Activated naive CD4-positive, alpha-beta T cell treated with anti-CD3 and anti-CD28 coated beads, Interleukin-2, amount 50 U/mL, for 16 hours (primary cell): Measurements from ENCODE around the gene ROR2.
A peak's percentile ranks its signal among the peaks of the same experiment; 100 is the strongest.

ENCODE experiments used
- DNase-seq: peaks from one replicate; pipeline ENCODE4 v3.0.0-alpha.2; 2020

Gene ROR2

DNA sequence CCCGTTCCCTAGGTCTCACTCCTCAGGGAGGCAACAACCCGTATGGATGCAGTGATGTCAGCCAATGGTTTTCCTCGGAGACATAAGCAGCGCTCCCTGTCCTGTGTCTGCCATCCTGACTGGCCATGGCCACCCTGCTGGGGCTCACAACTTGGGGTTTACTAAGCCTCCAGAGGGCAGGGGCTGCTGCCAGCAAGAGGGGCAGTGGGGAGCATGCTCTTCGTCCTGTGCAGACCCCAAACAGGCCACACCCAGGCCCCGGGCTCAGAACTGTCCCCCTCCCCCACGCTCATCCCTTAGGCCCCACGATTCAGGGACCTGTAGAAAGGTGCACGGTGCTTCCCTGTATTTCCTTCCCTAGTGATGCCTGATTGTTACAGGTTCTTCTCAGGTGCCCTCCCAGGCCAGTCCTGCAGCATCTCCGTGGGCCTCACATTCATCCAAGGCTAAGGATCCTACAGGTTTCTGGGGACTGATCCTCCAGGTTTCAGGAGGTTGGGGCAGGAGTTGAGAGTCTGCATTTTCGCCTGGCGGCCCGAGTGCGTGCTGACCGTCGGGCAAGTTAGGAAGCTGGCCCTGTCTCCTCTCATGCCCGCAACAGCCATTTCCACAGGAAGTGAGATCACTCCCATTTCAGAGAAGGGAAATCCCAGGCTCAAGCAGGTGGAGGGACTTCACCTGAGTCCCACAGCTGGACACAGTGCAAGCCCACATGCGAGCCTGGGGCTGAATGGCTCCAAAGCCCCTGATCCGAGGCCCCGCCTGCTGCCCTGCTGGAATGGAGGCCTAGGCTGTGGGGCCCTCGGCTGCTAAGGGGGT lies 217.6 kb downstream of the ROR2 start:
- DNase-seq = no peak

DNA sequence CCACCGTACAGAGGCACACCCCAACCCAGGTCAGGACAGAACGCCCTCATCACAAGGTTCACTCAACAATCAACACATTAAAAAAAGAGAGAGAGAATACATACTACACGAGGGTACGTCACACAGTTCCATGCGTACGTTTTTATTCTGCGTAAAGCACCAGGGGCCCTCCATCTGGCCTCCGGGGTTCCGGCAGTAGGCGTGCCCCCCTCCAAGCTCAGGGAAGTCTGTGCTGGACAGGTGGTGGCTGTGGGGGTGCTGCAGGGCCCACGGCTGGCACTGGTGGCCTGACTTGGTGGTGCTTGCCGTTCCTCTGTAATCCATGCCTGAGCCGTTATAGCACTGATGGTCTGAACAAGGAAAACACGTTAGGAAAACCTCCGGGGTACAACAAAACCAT lies 219.2 kb downstream of the ROR2 start:
- DNase-seq = no peak

DNA sequence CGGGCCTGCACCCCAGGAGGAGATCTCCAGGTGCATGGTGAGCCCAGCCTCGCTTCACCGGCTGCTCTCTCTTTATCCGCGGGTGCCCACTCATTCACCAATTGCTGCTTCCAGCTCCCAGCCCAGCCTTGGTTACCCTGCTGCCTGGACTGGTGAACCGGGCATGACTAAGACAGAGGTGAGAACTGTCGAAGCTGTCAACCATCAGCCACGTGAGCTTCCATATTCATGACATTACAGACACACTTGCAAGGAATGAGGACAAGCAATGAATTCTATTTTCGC lies 220.5 kb downstream of the ROR2 start:
- DNase-seq = no peak

DNA sequence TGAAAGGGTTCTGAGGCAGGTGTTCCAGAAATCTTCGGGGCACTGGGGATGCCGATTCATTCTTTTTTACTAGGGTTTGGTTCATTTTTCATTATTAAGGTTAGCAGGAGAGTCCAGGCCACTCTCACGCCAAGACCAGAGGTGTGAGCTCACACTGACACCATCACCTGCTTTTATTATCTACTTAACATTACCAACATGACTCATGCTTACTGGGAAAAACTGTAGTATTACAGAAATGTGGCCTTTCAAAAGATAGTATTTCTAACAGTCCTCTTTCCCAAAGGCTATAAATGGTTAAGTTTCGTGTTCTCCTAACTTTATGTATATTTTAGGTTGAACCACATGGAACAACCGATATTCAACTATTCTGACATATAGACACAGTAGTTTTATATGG lies 222.1 kb downstream of the ROR2 start:
- no peak for DNase-seq

DNA sequence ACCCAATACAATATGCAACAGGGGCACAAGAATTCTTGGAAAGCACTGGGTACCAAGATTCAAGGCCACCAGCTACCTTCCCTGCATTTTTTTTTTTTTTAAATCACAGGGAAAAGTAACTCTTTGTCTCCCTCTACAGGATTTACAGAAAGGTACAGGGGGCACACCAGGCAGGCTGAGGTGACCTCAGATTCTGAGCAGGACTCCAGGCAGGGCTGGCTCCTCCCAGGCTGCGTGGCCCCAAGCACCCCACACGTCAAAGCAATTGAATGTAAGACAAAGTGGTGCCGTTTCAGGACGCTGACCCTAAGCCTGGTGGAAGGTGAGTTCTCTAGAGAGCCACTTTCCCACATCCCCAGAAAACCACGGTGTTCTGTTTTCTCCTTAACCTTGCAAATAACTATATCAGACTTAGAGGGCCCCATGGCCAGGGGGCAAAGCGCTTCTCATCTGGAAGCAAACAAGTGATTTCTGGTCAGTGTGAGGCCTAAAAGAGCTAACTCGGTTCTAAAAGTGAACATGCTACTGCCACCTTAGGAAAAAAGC lies 222.6 kb downstream of the ROR2 start:
- DNase-seq = no peak

DNA sequence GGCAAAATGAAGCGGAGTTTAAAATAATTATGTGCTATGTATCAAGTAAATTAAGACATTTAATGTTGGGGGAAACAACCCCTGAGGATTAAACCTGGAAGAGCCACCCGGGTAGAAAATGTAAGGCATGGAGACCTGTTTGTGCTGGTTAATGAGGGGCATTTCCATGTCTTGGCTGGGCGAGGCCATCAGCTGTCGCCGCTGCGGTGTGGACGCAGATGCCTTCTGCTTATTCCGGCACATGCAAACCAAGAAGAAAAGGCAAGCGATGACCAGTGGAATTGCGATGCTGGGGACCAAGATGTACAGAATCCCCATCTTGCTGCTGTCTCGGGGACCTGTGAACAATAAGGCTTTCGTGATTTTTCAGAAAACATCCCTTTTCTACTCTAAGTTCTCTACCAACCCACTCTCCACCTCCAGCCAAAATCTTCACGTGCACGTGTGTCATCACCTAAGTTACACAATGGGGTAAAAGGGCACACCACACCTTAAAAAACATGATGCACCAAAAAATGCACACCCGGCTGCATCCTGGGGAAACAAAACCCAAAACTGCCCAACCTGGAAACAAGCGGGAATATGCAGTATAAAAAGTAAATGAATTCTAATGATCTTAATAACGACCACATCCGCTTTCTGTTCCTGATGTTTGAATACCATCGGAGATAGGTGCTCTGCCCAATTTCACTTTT lies 223.5 kb downstream of the ROR2 start:
- no peak for DNase-seq

DNA sequence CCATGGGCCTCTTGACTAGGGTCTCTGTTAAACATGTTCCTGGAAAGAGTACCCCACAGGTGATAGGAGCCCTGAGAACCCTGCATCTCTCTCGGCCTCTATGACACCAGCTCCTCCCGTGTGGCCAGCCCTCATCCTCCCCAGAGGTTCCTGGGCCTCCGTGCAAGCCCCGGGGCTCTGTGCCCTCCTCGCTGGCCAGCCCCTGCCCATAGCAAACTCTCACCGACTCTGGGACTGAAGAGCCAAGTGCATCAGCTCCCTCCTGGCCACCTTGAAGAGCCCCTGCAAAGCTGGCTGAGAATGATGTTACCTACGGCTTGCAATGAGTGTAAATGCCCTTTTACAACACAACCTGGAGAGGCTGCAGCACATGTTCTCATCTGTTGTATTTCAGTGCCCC lies 224.4 kb downstream of the ROR2 start:
- no peak for DNase-seq

DNA sequence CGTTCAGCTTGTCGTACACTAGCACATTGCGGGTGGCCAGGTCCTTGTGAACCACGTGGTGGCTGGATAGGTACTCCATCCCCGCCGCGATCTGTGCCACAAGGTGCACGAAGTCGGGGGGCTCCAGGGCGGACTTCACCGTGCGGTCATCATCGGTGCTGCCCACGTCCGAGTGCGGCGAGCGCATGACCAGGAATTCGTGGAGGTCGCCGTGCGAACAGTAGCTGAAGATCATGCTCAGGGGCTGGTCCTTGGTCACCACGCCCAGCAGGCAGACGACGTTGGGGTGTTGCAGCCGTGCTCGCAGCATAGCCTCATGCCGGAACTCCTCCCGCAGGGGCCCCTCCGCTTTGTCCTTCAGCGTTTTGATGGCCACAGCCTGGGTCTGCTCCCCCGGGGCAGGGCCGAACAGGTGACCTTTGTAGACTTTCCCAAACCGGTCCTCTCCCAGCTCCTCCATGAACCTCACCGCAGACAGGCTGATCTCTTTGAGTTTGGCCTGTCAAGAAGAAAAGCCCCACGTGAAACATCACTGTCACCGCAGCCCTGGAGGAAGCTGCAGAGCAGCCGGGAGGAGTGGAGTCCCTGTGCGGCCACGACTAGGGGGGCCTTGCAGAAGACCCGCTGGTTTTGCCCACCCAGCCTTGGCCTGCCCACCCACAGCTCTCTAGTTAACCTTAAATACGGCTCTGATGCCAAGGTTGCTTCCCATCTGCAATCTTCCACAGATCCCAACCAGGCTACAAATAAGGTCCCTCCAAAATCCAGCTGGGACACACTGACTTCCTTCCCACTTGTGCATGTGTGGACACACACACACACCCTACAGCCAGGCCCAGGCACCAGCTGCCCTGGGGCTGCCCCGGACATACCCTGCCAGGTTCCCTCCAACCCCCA lies 225.2 kb downstream of the ROR2 start:
- no peak for DNase-seq

DNA sequence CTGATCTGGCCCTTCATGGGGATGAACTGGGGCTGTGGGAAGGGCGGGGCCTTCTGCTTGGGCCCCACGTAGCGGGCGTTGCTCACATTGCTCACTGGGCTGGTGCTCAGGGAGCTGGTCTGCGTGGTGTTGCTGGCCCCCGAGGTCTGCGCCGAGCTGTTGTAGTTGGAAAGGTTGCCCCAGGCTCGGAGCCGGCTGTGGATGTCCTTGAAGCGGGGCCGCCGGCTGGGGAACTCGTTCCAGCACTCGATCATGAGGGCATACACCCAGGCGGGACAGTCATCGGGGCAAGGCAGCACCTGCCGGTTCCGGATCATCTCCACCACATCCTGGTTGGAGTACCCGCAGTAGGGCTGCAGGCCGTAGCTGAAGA lies 226.0 kb downstream of the ROR2 start:
- DNase-seq = no peak

DNA sequence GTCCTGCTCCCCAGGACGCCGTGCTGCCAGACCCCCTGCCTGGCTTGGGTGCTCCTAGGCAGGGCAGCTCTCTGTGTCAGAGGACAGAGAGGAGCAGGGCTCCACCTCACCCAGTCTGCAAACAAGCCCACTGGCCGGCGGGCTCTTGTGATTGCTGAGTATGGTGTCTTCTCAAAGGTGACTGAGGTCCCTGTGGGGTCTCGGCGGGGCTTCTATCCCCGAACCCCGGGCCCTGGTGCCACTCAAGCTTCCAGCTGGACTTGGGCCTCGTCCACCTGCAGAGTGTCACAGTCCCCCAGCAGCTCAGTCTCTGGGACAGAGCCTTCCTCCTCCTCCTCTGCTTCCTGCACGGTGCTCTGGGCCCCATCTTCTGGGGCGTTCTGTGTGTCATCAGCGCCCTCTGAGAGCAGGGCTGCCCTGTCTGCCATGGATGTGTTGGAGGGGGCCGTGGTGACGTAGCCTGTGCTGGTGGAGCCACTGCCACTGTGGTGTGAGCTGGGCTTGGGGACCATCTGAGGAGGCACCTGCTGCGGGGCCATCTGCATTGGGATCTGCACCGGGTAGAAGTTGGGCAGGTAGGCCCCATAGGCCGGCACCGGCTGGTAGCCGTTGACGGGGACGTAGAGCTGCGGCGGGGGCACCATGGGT lies 226.5 kb downstream of the ROR2 start:
- no peak for DNase-seq

DNA sequence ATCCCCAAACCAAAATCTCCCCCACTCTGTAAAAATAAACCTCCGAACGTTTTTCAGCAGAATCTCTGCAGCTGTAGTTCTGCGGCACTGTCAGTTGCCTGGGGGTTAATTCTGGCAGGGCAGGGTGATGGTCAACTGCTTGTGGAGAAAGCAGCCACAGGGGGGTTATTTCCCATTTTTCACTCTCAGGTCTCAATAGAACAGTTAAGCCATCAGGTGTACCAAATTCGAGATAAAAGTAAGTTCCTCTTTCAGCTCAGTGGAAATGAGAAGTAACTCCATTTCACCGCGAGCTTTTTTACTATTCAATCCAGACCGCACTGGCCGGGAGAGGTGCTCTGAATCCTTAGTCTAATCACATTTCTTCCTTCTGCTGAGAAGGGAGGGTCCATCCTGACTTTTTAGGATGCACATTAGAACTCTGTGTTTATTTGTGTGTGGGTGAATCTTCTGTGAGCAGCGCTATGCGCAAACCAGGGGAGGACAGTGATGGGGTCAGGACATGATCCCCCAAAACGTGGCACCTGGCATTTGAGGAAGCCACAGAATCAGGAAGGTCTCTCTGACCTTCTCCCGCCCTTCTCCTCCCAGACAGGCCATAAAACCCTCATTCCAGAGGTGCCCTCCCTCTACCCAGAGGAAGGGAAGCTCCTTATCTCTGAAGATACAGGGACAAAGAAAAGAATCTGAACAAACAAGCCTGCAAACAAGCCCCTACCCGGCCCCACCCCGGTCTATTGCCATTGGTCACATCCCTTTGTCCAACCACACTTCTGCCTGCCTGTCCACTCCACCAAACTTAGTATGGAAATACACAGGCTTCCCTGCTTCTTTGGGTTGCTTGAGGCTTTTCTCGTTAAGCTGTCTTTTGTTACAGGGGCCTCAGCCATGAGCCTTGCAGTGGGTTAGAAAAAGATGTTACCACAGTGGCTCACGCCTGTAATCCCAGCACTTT lies 229.0 kb downstream of the ROR2 start:
- no peak for DNase-seq

DNA sequence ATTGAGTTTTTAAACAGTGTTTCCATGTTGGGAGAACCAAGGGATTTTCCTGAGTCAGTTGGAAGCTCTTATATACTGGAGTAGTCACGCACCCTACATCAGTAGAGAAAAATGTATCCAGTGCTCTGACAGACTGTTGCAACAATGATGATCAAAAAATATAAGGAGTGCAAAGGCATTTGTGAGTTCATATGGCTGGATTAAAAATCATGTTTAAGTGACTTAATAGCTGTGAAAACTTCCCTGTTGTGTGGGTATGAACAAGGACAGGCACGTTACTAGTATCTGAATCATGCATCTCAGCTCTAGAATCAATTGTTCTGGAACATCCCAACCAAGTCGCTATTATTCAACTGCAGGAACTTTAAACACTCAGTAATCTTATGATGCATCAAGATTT lies 229.7 kb downstream of the ROR2 start:
- DNase-seq = no peak

DNA sequence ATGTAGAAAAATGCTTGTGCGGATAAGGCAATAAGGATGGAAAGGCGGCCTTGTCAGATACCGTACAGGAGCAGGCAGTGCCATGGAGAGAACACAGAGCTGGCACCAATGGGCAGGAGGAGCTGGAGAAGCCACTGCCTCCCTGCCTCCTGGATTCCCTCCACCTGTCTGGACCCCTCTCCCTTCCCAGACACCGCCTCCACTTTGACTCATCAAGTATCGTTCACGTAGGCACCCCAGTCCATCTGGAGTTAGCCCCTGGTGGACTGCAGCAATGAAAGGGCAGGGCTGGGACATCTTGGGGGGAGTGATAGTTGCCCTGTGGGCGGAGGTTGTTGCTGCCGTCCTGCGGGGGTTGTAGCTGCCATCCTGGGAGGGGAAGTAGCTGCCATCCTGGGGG lies 232.0 kb downstream of the ROR2 start:
- DNase-seq = no peak

DNA sequence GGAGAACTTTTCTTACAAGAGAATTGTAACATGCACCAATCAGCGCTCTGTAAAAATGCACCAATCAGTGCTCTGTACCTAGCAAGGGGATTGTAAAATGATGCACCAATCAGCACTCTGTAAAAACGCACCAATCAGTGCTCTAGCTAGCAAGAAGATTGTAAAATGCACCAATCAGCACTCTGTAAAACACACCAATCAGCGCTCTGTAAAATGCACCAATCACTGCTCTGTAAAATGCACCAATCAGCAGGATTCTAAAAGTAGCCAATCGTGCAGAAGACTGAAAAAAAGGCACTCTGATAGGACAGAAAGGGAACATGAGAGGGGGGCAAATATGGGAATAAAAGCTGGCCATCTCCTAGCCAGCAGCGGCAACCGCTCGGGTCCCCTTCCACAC lies 233.2 kb downstream of the ROR2 start:
- DNase-seq = no peak

DNA sequence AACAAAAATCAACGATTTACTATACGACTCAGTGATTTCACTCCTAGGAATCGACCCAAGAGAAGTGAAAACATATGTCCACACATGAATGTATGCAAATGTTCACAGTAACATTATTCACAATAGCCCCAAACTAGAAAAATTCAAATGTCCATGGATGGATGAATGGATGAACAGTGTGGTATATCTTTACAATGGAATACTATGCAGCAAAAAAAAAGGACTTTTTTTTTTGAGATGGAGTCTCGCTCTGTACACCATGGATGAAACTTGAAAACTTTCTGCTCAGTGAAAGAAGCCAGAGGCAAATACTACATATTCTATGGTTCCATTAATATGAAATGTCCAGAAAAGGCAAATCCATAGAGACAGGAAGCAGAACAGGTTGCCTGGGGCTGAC lies 233.8 kb downstream of the ROR2 start:
- no peak for DNase-seq

DNA sequence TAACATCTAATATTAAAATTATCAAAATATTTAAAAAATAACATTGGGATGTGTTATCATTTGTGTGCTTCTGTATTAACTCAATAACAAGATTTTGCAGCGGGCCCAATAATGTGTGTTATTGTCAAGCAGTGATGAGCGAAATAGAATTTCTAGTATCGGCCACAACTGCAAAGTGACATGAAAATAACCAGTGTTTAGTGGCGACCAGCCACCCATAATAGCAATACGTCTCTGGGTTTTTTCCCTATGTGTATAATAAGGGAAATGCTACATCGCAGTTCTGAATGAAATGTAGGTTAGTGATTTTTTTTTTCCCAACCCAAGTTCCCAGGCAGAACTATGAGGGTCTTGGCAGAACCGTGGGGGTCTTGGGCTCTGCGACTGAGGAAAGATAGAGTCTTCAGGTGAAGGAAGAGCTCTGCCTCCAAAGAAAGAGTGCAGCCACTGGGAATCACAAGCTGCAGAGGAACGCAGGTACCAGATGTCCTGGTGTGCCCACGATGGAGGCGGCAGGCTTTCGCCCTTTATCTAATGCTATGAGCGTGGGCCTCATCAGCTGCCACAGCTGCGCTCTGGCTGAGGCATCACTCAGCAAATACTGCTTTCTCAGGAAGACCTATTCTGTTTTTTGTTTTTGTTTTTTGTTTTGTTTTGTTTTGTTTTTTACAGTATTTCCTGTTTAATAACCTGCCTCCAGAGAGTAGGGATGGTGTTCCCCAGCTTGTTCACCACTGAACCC lies 235.0 kb downstream of the ROR2 start:
- no peak for DNase-seq

DNA sequence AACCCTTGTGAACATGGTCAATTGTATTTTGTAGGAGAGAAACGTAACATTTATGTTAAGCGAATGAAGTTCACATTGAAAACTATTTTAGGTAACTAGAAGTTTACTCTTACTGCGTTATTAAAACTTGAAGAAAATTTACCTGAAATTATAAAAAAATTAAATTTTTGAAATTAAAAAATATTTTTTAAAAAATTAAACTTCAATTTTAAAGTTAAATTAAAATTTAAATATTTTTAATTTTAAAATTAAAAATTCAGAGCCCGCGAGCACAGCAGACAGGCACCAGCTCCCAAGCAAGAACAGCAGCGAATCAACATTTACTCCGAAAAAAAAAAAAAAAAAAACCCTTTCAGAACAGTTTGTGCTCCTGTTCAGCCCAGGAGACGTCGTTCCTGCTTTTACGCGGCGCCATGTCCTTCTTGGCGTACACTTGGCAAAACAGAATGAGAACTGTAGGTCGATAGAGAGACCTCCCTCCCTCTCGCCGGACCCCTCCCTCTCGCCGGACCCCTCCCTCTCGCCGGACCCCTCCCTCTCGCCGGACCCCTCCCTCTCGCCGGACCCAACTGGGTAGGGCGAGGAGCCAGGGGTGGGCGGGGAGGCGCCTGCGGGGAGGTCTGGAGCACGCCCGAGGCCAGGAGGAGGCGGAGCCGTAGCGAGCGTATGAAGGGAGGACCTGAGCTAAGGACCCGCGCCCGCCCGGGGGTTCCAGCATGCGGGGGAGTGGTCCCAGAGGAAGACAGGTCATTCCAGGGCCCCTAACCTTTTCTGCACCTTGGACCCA lies 235.8 kb downstream of the ROR2 start:
- no peak for DNase-seq

DNA sequence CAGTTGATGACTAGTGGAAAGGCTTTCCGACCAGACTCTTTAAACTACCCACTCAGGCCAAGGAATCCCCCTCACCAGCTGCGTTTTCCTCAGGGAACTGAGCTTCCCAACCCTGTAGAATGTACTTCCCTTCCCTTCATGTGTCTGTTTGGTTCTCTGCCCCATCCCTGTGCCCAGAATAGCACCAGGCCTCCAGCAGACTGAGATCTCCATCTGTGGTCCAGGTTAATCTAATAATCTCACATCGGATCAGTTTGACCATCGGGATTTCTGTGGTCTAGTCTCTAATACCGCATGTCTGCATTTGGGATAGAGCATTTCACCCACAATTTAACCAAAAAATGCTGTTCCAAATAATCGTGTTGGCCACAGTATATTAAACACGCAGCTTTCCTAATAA lies 237.2 kb downstream of the ROR2 start:
- no peak for DNase-seq

DNA sequence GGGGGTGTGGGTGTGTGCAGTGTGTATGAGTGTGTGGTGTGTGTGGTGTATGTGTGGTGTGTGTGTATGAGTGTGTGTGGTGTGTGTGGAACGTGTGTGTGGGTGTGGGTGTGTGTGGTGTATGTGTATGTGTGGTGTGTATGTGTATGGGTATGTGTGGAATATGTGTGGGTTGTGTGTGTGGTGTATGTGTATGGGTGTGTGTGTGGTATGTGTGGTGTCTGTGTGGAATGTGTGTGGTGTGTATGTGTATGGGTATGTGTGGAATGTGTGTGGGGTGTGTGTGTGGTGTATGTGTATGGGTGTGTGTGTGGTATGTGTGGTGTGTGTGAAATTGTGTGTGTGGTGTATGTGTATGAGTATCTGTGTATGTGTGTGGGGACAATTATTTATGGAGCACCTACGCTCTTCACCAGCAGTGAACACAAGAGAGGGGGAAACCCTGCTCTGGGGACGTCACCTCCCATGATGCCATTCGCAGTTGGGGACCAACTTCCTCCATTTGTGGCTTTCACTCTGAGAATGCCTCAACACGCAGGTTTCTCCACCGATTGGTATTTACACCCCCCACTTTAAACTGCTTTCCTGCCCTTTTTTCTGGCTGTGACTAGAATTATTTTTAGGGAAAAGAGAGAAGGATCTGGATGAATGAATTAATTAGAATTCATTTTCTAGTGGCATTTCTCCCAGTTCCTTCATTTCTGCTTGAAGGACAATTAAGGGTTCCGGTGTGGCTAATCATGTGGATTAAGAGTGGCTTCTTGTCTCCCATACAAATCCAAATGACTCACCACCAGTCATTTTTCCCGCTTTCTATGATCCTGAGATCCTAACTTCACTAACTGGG lies 238.1 kb downstream of the ROR2 start:
- peak; percentile 60 for DNase-seq
